ENCODE data around the gene CNN3. TPM values are rescaled to one million over a fixed set of nuclear protein-coding genes. Genes with fewer than 3 reads are reported as not detected.

CNN3 gene
- total RNA-seq, 1 experiment from 2014 or later: 183 TPM

DNA sequence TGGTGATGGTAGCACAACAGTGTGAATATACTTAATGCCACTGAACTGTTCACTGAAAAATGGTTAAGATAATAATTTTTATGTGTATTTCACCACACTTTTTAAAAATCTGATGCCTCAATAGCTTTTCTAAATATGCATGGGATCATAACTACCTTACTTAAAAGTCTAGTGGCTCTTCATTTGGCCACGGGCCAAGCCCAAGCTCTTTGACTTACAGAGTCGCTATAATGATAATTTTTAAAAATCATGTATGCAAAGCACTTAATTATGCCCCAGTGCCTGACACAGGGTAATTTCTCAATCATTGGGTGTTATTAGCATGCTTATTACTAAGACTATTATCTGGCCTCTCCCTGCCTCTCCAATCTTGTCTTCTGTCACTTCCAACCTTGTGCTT is 7.6 kb upstream of the CNN3 start:
- POLR2A ChIA-PET: no interaction called here
- TF ChIP-seq FOXJ3 (CRISPR knock-in tag; IDR thresholded peaks at IDR 0.05; ENCODE audit: borderline replicate concordance): no peak
- TF ChIP-seq, protein P1, sequence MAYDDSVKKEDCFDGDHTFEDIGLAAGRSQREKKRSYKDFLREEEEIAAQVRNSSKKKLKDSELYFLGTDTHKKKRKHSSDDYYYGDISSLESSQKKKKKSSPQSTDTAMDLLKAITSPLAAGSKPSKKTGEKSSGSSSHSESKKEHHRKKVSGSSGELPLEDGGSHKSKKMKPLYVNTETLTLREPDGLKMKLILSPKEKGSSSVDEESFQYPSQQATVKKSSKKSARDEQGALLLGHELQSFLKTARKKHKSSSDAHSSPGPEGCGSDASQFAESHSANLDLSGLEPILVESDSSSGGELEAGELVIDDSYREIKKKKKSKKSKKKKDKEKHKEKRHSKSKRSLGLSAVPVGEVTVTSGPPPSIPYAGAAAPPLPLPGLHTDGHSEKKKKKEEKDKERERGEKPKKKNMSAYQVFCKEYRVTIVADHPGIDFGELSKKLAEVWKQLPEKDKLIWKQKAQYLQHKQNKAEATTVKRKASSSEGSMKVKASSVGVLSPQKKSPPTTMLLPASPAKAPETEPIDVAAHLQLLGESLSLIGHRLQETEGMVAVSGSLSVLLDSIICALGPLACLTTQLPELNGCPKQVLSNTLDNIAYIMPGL (CRISPR knock-in tag; IDR thresholded peaks at IDR 0.05): no peak
- Mint-ChIP-seq H3K27me3 (ENCODE audit: low read depth) (no peaks in the 10 kb centered on the region), H3K9me3 (no peaks in the 10 kb centered on the region), H3K36me3 (peaks cover 7% of the 10 kb centered on the region; the same call in 1 of the 2 replicates), H3K27ac (peak overlapping the region; percentile 13), H3K4me3 (no peak overlapping the region), H3K4me1 (peaks cover 49% of the 10 kb centered on the region)
- DNase-seq (ENCODE audit: low spot score): no peak
- CTCF ChIA-PET: interaction anchor here (0.9 kb wide), 1 partner anchor 80 kb away, joined by 3 read pairs; no protein-coding TSS in a partner anchor
- ATAC-seq: no peak

DNA sequence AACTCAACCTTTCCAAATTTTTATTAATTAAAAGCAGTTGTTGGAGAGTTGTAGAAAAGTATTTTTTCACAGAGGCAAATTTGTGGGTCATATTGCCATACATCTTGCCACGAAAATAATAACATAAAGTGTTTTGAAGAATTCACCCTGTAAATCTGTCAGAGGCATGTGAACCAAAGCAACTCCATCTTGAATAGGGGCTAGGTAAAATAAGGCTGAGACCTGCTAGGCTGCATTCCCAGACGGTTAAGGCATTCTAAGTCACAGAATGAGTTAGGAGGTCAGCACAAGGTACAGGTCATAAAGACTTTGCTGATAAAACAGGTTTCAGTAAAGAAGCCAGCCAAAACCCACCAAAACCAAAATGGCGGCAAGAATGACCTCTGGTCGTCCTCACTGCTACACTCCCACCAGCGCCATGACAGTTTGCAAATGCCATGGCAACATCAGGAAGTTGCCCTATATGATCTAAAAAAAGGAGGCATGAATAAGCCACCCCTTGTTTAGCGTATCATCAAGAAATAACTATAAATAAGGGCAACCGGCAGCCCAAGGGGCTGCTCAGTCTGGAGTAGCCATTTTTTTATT is 4.4 kb upstream of the CNN3 start:
- H3K27me3 Mint-ChIP-seq (ENCODE audit: low read depth): no peaks in the 10 kb centered on the region
- TF ChIP-seq NFE2L1 (CRISPR knock-in tag; IDR thresholded peaks at IDR 0.05) (no peak), JAZF1 (CRISPR knock-in tag; IDR thresholded peaks at IDR 0.05) (no peak), GTF2I (CRISPR knock-in tag; conservative IDR thresholded peaks at IDR 0.05) (no peak), NFYB (CRISPR knock-in tag; conservative IDR thresholded peaks at IDR 0.05; ENCODE audit: low read depth) (no peak), SMAD4 (CRISPR knock-in tag; IDR thresholded peaks at IDR 0.05) (no peak), ZNF671 (CRISPR knock-in tag; IDR thresholded peaks at IDR 0.05) (no peak), NR3C1 (CRISPR knock-in tag; conservative IDR thresholded peaks at IDR 0.05; ENCODE audit: low read depth) (no peak), FOXK1 (CRISPR knock-in tag; IDR thresholded peaks at IDR 0.05) (no peak), ZNF317 (CRISPR knock-in tag; IDR thresholded peaks at IDR 0.05; ENCODE audit: borderline replicate concordance, low read depth) (no peak), FOXP1 (CRISPR knock-in tag; IDR thresholded peaks at IDR 0.05; ENCODE audit: borderline replicate concordance) (no peak)
- TF ChIP-seq, protein P2, sequence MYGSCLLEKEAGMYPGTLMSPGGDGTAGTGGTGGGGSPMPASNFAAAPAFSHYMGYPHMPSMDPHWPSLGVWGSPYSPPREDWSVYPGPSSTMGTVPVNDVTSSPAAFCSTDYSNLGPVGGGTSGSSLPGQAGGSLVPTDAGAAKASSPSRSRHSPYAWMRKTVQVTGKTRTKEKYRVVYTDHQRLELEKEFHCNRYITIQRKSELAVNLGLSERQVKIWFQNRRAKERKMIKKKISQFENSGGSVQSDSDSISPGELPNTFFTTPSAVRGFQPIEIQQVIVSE (CRISPR knock-in tag; IDR thresholded peaks at IDR 0.05; ENCODE audit: borderline replicate concordance): no peak
- TF ChIP-seq, protein P3, sequence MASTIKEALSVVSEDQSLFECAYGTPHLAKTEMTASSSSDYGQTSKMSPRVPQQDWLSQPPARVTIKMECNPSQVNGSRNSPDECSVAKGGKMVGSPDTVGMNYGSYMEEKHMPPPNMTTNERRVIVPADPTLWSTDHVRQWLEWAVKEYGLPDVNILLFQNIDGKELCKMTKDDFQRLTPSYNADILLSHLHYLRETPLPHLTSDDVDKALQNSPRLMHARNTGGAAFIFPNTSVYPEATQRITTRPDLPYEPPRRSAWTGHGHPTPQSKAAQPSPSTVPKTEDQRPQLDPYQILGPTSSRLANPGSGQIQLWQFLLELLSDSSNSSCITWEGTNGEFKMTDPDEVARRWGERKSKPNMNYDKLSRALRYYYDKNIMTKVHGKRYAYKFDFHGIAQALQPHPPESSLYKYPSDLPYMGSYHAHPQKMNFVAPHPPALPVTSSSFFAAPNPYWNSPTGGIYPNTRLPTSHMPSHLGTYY (CRISPR knock-in tag; IDR thresholded peaks at IDR 0.05): no peak
- no peak for DNase-seq (ENCODE audit: low spot score)
- CTCF ChIA-PET: no interaction called here
- H3K4me1 Mint-ChIP-seq: peaks cover 51% of the 10 kb centered on the region
- no peak for ATAC-seq
- H3K9me3 Mint-ChIP-seq: no peaks in the 10 kb centered on the region
- peaks cover 7% of the 10 kb centered on the region; the same call in 1 of the 2 replicates for H3K36me3 Mint-ChIP-seq
- H3K4me3 Mint-ChIP-seq: no peak overlapping the region
- no peak overlapping the region for H3K27ac Mint-ChIP-seq
- POLR2A ChIA-PET: no interaction called here

DNA sequence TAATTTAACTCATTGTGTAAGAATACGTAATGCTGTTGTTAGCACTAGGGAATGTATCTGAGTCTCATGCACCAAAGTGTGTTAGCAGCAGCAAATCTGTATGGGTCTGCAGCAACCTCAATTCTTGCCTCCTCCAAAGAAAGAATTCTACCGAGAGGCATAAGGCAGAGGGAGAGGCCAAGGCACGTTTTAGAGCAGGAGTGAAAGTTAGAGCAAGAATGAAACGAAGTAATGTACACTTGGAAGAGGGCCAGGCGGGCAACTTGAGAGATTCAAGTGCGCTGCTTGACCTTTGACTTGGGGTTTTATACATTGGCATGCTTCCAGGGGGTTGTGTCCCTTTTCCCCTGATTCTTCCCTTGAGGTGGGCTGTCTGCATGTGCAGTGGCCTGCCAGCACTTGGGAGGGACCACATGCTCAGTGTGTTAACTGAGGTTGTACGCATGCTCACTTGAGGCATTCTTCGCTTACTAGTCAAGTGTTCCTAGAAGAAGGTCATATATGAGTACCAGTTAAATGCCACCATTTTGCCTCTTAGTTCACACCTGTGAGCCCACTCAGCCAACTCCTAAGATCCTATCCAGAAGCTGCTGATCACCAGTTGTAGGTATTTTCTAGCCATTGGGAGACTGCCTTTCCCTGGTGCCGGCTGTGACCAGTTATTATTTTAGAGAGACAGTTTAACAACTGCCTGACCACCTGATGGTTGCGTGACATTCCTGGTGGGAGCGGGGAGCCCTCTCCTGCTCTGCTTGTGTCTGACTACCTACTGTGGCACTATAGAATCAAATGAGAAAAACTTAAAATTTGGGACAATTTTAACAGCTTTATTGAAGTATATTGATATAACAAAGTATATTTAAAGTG is 2.7 kb upstream of the CNN3 start:
- TF ChIP-seq, protein P4, sequence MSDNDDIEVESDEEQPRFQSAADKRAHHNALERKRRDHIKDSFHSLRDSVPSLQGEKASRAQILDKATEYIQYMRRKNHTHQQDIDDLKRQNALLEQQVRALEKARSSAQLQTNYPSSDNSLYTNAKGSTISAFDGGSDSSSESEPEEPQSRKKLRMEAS (CRISPR knock-in tag; IDR thresholded peaks at IDR 0.05): peak; percentile 34; the same call in 1 of the 2 replicates
- TF ChIP-seq, protein P5, sequence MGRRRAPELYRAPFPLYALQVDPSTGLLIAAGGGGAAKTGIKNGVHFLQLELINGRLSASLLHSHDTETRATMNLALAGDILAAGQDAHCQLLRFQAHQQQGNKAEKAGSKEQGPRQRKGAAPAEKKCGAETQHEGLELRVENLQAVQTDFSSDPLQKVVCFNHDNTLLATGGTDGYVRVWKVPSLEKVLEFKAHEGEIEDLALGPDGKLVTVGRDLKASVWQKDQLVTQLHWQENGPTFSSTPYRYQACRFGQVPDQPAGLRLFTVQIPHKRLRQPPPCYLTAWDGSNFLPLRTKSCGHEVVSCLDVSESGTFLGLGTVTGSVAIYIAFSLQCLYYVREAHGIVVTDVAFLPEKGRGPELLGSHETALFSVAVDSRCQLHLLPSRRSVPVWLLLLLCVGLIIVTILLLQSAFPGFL (CRISPR knock-in tag; IDR thresholded peaks at IDR 0.05; ENCODE audit: borderline replicate concordance): no peak
- TF ChIP-seq, protein P6, sequence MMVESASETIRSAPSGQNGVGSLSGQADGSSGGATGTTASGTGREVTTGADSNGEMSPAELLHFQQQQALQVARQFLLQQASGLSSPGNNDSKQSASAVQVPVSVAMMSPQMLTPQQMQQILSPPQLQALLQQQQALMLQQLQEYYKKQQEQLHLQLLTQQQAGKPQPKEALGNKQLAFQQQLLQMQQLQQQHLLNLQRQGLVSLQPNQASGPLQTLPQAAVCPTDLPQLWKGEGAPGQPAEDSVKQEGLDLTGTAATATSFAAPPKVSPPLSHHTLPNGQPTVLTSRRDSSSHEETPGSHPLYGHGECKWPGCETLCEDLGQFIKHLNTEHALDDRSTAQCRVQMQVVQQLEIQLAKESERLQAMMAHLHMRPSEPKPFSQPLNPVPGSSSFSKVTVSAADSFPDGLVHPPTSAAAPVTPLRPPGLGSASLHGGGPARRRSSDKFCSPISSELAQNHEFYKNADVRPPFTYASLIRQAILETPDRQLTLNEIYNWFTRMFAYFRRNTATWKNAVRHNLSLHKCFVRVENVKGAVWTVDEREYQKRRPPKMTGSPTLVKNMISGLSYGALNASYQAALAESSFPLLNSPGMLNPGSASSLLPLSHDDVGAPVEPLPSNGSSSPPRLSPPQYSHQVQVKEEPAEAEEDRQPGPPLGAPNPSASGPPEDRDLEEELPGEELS (CRISPR knock-in tag; IDR thresholded peaks at IDR 0.05): no peak
- CTCF ChIA-PET: no interaction called here
- Mint-ChIP-seq H3K27me3 (ENCODE audit: low read depth) (no peaks in the 10 kb centered on the region), H3K4me1 (peaks cover 44% of the 10 kb centered on the region), H3K27ac (no peak overlapping the region), H3K4me3 (peak overlapping the region; percentile 92), H3K36me3 (peaks cover 7% of the 10 kb centered on the region; the same call in 1 of the 2 replicates), H3K9me3 (no peaks in the 10 kb centered on the region)
- no peak for ATAC-seq
- no peak for DNase-seq (ENCODE audit: low spot score)
- POLR2A ChIA-PET: no interaction called here
